ENCODE data around the gene LSP1. TPM values are rescaled to one million over a fixed set of nuclear protein-coding genes. Genes with fewer than 3 reads are reported as not detected.

Gene LSP1
- 0.27 TPM in 1 of 2 replicates, not detected in the other for total RNA-seq

GRCh38 chr11:1852877-1853276, at the start of gene LSP1:
Gene LSP1 (plus strand): TSS chr11:1853084. CDS start chr11:1853145, 61 bp downstream.

GRCh38 chr11:1834779-1835670, 17.9 kb upstream of the LSP1 start, which contains the start of gene SYT8:
Gene SYT8 (plus strand): TSS chr11:1834990. CDS start chr11:1835106, 116 bp downstream.

GRCh38 chr11:1838426-1839144, 14.3 kb upstream of the LSP1 start, which contains the start of gene TNNI2:
Gene TNNI2 (plus strand): TSS chr11:1838981. CDS start chr11:1839697, 716 bp downstream.

GRCh38 chr11:1891831-1892115, 38.9 kb downstream of the LSP1 start, which contains the start of gene PRR33:
Gene PRR33 (minus strand): TSS chr11:1891895. CDS start chr11:1890584, 1,311 bp downstream.

GRCh38 chr11:1919391-1920127, 66.7 kb downstream of the LSP1 start, which contains the start of gene TNNT3:
Gene TNNT3 (plus strand): TSS chr11:1919703. CDS start chr11:1922875, 3,172 bp downstream.

Small RNA genes within 50 kb of the gene (small RNA-seq; reads per million reads assigned to genes)
- not detected for gene AC051649.1
- not detected for gene MIR4298

Other genes starting within 250 kb of the LSP1 start
- not detected in 2 replicates for gene KRTAP5-3, start 244.6 kb upstream of the LSP1 start, total RNA-seq
- gene KRTAP5-4, start 230.9 kb upstream of the LSP1 start, total RNA-seq, result not detected in 2 replicates
- gene KRTAP5-5, start 223.3 kb upstream of the LSP1 start, total RNA-seq, result not detected in 2 replicates
- not detected in 2 replicates for gene KRTAP5-6, start 155.9 kb upstream of the LSP1 start, total RNA-seq
- gene IFITM10, start 102.5 kb upstream of the LSP1 start, total RNA-seq, result 0.07 TPM in 1 of 2 replicates, not detected in the other
- gene CTSD, start 89.2 kb upstream of the LSP1 start, total RNA-seq, result 56.7 and 65.2 TPM in 2 replicates
- not detected in 2 replicates for gene SYT8, start 18.1 kb upstream of the LSP1 start, total RNA-seq
- gene TNNI2, start 14.1 kb upstream of the LSP1 start, total RNA-seq, result not detected in 2 replicates
- not detected in 2 replicates for gene PRR33, start 38.8 kb downstream of the LSP1 start, total RNA-seq
- gene TNNT3, start 66.6 kb downstream of the LSP1 start, total RNA-seq, result not detected in 2 replicates
- 51.5 and 60.5 TPM in 2 replicates for gene MRPL23, start 94.2 kb downstream of the LSP1 start, total RNA-seq
- 0.13 TPM in 1 of 2 replicates, not detected in the other for gene H19, start 144.8 kb downstream of the LSP1 start, total RNA-seq